Measurements from ENCODE around the gene ZRANB3.
"Not testable (repeated sequence)": the region's sequence is repeated elsewhere in the genome, so short reads cannot be mapped to it uniquely, and the experiment has no call there.

DNA sequence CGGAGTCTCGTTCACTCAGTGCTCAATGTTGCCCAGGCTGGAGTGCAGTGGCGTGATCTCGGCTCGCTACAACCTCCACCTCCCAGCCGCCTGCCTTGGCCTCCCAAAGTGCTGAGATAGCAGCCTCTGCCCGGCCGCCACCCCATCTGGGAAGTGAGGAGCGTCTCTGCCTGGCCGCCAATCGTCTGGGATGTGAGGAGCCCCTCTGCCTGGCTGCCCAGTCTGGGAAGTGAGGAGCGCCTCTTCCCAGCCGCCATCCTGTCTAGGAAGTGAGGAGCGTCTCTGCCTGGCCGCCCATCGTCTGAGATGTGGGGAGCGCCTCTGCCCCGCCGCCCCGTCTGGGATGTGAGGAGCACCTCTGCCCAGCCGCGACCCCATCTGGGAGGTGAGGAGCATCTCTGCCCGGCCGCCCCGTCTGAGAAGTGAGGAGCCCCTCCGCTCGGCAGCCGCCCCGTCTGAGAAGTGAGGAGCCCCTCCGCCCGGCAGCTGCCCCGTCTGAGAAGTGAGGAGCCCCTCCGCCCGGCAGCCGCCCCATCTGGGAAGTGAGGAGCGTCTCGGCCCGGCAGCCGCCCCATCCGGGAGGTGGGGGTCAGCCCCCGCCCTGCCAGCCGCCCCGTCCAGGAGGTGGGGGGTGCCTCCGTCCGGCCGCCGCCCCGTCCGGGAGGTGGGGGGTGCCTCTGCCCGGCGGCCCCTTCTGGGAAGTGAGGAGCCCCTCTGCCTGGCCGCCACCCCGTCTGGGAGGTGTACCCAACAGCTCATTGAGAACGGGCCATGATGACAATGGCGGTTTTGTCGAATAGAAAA lies 425.3 kb downstream of the ZRANB3 start:
- TF ChIP-seq YY1 (IDR thresholded peaks at IDR 0.05; ENCODE audit: insufficient read depth, insufficient read length); ZNF274 (IDR thresholded peaks at IDR 0.05; ENCODE audit: low read depth, low read length): not testable (repeated sequence)

All from NT2/D1 (cell line).